DMS53 (cell line): ENCODE results near the gene GPX3.

Experiments used
- DNase-seq: peaks from one replicate; lab custom pipeline; 2025; lab: John Stamatoyannopoulos, UW

GPX3 gene

DNA sequence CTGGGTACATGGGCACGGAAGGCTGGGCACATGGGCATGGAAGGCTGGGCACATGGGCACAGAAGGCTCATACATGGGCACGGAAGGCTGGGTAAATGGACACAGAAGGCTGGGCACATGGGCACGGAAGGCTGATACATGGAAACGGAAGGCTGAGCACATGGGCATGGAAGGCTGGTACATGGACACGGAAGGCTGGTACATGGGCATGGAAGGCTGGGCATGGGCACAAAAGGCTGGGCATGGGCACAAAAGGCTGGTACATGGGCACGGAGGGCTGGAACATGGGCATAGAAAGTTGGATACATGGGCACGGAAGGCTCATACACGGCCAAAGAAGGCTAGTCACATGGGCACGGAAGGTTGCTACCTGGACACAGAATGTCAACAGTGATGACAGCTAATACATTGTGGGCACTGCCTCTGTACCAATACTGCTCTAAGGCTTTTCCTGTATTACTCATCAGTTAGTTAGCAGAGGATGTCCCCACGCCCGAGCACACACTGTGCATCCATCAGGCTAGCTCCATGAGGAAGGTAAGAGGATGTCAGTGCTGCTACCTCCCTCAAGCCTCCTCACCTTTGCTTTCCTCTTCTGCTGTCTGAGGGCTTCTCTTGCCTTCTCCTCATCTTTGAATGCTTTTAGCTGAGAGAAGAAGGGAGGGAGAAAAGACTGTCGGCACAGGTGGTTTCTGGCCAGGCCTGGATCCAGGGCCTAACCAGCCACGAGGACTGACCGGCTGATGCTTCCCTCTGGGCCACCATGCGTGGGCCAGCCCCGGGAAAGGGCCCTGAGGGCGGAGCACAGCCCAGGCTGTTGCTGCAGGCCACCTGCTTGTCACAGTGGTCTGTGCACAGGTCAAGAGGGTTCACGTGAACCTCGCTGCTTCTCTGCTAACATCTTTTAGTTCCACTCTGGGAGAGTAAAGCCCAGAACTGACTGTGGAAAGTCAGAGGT lies 14.3 kb downstream of the GPX3 start:
- DNase-seq: no peak

DNA sequence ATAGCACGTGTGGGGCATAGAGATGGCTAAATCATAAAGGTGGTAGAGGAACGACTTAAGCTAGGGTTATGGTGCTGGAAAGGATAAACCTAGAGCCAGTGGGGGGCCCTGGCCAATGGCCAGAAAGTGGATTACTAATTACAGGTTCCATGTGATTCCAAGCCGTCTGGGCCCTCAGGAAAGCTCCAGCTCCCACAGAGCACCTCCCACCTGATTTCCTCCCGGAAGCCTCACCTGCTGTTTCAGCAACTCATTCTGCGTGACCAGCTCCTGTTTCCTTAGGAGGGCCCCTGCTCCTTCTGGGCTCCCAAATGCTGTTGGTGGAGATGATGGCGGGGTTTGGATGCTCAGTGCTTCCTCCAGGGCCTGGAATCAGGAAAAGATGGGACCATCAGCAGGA lies 16.2 kb downstream of the GPX3 start:
- no peak for DNase-seq

DNA sequence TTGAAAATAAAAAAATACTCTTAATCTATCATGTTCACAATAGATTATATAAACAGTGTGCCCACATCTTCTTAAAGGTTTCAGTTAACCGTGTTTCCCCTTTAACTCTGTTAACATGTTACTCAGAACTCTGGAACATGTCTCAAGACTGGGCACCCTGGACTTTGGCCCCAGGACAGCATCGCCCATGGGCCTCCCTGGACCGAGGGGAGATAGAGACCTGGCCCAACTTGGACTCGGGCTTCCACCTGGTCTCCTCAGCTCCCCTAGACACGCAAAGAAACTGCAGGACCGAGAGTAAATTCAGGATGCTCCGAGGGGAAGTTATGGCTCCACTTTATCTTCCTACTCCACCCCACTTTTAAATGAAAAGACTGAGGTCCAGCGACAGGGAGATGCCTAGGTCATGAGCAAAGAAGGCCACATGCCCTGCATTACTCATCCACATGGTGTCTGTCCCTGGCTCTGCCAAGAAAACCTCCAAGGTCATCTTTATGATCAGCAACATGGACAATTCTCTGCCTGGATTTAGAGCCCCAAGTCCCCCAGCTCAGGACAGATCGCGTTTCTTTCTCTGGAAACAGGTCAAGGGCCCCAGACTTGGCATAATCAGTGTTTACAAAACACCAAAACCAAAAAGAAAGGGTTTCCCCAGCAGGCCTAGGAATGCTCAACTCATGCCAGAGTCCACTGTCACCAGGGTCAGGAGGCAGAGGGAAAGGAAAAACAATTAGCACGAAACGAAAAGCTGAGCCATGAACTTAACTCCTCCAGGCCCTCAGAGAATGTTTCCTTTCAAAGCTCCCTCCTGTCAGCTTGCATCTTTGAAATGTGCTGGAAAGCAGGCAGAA lies 17.4 kb downstream of the GPX3 start:
- DNase-seq: no peak

DNA sequence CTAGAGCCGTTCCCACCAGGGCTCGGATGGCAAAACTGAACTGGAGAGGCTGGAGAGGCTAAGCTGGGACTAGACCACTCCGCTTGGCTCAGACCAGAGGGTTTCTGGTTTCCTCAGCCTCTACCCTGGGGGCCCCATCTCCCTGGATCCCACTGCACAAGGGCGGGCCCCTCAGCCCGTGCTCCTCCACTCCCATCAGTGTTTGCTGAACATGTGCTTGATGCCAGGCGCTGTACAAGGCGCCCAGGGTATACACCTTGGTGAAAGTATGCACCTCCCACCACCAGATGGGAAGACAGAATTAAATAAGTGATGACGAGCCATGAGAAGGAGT lies 18.0 kb downstream of the GPX3 start:
- no peak for DNase-seq

DNA sequence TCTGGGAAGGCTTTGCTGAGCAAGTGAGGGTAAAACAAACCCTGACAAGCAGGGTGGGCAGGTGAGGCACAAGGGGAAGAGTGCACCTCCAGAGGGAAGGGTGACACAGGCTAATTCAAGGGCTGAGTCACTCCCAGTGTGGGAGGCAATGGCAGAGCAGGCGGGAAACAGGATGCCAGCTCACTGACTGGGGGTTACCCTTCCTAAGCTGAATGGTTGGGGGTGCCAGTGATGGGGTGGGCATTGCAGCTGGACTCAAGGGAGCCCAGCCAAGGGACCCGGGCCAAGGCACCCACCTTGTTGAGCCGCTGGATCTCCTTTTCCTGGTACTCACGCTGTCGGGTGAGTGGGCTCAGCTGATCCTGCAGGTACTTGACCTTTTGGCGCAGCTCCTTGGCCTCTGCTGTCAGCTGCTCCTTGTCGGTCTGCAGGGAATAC lies 18.4 kb downstream of the GPX3 start:
- DNase-seq: no peak

DNA sequence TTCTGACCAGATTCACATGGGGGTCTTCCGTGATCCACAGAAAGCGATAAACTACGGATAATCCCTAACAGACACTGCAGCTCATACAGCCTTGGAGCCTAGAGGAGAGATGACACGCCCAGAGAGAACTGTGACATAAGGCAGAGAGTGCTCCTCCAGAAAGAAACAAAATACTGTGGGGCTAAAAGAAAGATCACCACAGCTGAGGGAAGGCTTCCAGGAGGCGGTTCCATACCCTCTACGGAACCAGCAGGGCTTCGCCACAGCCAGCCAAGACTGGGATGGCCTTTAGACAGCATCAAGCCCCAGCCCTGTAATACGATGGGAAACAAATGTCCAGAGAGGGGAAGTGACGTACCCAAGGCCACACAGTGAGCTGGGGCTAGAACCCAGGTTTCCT lies 19.3 kb downstream of the GPX3 start:
- no peak for DNase-seq

DNA sequence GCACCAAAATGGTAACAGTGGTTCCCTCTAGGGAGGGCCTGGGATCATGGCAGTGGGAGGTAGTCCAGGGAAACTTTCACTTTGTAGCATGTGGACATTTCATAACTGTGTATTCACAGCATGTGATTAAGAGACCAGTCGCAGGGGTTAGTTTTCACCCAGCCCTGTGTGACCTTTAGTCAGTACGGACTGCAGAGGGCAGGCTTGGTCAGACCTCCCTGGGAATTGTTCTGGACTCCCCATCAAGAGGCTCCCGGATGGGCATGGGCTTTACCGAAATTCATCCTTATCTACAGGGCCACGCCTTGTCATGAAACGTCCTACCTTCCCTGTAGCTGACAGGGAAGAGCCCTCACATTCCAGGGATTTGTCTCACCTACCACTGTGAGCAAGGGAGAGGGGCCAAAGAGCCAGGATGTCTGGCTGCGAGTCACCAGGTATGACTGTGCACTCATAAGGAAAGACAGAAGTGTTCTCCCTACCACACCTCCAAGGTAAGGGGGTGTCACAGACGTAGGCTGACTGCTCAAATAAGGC lies 19.9 kb downstream of the GPX3 start:
- DNase-seq: no peak

DNA sequence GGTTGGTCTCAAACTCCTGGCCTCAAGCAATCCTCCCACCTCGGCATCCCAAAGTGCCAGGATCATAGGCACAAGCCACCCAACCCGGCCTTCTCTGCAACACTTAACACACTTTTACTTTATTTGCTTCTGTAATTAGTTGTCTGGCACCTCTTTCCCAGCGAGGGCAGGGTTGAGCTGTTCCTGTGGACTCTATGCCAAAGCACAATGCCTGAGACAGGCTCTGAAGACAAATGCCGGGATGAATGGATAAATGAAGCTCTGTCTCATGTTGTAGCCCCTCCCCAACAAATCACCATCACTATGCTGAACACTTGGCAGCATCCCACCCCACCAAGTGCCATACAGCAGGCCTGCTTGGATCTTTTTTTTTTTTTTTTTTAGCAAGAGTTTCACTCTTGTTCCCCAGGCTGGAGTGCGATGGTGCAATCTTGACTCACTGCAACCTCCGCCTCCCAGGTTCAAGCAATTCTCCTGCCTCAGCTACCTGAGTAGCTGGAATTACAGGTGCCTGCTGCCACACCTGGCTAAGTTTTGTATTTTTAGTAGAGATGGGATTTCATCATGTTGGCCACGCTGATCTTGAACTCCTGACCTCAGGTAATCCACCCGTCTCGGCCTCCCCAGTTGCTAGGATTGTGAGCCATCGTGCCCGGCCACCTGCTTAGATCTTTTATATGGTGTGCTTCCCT lies 21.3 kb downstream of the GPX3 start:
- DNase-seq: no peak

DNA sequence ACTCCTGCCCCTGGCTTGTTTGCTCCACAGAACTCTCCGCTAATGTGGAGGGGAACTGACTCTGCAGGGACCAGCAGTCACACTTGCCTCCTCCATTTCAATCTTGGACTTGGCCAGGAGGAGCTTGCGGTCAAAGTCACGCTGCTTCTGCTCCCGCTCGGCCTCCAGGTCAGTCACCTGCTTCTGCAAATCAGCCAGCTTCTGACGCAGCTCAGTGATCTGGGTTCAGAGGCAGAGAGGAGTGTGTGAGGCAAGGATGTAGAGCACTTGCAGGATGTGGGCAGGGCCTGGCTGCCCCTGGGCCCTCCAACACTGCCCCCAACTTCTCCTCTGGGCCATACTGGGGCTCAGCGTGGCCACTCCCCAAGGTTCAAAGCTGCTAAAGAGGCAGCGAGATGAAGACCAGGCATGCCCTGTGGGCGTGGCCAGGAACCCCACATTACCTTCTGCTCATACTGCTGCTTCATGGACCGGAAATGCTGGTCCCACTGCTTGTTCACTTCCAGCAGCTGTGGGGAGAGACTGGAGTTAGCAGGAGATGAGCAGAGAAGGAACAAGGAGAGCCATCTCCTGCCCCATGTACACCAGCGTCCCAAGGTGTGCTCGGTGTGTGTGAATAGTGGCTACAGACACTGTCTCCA lies 22.2 kb downstream of the GPX3 start:
- no peak for DNase-seq

DNA sequence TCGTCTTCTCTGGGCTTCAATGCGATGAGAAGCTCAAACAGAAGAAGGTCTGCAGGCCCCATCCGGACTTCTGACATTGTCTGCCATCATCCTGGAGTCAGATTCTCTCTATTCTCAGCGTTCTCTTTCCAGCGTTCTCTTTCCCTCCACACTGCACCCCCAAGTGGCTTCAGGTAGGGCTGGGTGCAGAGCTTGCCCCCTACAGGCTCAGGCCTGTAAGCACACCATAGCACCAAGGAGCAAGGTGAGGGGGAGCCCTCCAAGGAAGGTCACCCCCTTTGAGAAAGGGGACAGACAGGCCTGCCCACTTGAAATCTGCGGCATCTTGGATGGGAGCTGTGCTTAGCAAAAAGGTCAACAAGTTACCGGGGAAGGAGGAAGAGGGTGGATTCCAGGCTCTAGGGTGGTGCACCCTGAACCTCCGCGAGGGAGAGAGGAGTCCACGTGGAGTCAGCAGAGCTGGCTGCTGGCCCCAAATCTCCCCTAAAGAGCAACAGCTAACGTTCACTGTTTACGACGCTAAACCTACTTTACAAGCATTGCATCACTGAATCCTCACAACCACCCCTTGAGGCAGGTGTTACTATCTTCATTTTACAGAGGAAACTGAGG lies 27.5 kb downstream of the GPX3 start:
- DNase-seq: peak; percentile 30

DNA sequence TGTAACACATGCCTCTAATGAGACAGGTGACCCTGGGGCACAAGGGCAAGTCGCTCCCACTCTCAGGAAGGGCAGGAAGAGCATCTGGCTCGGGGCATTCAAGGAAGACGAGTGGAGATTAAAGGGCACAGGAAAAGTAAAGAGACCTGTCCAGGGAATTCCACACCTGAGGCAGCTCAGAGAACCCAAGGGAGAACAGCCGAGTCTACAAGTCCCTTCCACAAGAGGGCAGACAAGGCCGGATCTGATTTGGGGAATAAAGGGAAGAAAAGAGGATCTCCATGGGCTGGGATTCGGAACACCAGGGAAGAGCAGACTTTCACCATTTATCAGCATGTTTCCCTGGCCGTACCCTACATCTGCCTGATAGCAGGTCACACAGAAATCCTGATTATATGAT lies 28.1 kb downstream of the GPX3 start:
- DNase-seq: peak; percentile 46

DNA sequence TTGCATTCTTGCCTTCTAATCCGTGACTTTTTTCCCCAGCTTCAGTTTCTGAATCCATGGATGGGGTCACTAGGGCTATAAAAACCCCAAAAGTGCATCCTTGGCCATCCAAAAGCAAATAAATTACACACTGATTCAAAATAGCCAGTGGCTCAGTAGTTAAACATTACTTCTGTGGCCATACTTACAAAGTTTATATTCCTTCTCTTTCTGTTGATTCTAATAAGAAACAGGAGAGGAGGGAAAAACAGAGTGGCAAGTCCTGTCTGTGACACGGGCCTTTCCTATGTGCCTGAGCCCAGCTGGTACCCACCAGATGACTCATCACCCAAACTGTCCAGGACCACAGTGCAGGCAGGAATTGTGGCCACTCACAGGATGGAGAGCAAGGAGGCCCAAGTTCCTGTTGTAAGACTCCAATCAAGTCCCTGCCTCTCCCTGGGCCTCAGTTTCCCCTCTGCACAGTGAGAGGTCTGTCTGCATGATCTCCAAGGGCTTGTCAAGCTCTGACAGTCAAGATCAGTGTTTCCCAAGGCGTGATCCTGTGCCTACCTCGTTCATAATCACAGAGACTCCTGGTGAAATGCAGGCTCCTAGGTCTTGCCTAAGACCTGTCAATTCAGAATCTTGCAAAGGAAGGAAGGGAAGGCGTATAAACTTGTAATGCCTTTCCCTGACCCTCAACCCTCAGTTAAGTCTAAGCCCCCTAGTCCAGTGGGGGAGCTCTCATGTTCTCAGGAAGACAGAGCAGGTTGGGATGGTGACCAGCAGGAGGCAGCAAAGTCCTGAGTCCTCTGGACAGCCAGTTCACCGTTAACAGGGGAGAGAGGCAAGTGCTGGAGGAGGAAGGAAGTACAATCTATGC lies 30.9 kb downstream of the GPX3 start:
- DNase-seq: peak; percentile 79

DNA sequence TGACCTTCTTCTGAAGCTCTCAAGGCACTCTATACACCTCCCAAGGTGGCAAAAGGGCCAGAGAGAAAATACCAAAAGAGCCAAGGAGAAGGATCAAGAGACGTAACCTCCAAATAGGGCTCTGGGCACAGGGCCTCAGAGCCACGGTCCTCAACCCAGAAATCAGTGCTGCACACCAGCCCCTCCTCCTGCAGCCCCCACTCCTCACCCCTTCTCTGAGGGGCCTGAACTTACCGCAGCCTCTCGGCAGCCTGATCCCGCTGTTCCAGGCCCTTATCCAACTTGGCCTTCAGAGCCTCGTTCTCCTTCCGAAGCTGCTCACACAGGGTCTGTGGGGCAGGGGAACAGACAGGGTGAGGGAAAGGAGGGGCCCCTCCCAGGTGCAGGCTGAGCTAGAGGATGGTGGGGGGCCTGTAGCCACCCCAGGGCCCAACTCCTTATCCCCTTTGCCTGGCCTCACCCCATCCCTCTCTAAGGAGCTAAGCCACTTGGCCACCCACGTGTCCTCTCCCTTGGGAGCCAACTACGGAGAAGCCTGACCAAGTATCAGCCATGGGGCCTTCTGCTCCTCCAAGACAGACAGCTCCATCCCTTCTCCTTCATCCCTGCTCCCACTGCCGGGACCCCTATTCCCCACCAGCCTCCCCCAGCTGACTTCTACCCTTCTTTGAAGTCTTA lies 31.7 kb downstream of the GPX3 start:
- no peak for DNase-seq

DNA sequence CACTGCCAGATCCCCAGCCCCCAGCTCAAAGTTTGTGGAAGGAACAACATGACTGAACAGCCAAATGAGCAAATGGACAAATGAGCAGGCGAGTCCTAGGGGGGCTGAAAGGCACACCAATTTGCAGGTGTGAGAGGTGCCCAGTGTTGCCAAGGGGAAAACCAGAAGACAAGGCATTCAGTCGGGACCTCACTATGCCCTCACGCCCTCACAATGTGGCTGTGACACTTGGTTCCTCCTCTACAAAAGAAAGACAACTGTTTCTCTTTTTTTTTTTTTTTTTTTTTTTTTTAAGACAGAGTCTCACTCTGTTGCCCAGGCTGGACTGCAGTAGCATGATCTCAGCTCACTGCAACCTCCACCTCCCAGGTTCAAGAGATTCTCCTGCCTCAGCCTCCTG lies 32.4 kb downstream of the GPX3 start:
- no peak for DNase-seq

DNA sequence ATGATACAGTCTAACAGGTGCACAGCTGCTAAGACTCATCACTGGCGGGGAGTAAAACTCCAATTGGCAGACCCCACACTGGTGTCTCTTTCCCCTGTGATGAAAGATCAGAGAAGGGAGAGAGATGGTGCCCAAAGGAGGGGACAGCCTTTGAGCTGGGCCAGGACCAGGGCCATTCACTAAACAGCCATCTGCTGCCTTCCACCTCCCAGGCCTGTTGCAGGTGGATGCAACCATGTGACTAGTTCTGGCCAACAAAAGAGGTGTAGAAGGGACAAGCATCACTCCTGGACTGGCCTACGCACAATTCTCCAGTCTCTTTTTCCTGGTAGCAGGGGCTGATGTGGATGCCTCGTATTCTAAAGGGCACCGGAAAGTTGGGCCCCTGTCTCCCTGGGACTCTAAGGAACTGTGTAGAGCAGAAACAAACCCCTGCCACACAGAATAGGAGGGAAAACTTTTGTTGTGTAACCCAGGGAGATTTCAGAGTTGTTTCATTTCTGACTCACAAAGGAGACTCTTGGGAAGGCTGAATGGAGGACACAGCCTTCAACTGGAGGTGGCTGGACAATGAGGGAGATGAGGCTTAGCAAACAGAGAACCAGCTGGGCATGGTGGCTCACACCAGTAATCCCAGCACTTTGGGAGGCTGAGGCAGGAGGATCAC lies 33.5 kb downstream of the GPX3 start:
- DNase-seq: no peak

DNA sequence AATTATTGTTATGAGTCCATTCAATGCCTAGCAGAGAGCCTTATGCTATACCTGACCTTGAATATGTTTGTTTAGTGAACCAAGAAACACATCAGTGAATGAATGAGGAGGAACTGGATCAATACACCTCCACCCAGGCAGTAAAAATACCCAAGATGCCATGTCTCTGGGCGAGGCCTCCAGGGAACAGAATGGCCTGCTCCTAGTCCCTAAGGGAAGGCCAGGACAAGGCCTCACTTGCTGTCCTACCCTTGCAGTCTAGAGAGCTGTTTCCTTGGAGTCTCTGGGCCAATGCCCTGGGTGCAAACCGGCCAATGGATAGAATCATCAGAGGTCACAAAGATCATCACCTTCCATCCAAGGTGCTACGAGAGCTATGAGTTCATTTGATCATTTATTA lies 34.3 kb downstream of the GPX3 start:
- DNase-seq: no peak

DNA sequence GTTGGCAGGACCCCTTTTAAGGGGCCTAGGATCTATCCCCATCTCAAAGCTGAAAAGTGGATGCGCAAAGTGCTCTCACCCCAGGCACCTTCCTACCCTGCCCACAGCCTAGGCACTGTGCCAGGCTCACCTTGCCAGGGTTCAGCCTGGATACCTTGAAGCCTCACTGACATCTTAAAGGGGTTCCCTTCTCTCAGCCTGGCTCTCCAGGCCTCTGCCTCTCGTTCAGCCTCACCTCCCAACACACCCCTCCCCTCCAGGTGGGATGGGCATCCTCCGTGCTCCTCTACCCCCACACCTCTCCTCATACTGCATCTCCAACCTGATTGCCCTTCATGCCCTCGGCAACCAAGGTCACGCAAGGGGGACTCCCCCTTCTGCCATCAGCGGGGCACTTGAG lies 34.9 kb downstream of the GPX3 start:
- no peak for DNase-seq

DNA sequence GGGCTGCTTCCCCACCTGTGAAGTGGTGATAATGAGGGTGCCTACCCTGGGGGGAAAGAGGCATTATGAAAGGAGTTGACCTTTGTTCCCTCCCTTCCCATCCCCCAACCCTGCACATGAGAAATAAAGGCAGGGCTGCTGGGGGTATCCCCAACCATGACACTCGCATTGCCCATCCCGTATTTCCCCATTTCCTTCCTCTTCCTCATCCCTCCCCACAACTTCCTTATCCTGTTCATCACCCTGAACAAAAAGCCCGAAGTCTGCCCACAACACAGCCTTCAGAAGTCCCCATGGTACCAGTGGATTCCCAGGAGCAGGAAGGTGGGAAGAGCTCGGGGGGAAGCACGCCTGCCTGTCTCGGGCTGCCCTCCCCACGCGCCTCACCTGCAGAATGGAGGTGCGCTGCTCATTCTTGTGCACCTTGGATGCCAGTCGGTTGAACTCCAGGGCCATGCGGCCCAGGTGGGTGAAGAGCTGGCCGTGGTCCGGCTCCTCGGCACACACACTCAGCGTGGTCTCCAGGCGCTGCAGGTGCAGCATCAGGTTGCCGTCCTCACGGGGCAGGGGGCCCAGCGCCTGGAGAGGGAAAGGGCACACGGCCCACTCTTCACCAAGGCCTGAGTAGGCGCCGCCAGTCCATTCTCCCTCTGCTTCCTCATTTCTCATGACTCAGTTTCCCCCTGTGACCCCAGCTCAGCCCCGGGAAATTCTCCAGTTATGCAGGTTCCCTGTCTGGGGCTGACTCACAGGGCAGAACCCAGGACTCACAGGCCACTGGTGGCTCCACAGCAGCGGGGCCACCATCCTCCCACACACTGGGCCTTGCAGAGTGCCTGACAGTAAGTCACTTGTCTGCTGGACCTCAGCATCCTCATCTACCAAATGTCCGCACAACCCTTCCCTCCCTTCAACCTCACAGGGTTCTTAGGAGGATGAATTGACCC lies 36.3 kb downstream of the GPX3 start:
- DNase-seq: no peak
